HL-60 (cell line): ENCODE measurements around the gene CYP2J2.

ENCODE experiments used
- DNase-seq, 2 experiments: peaks; one replicate each; pipeline ENCODE4 v3.0.0-alpha.2; 2010 to 2020; ENCODE audit warnings: low read depth in 1 of 2, low spot score in 1 of 2
- H3K27ac ChIP-seq: fragments of 250-450 bp; sonication (Bioruptor Pico); replicated peaks from 2 replicates; pipeline ENCODE4 v1.5.1; 2020; ENCODE audit warnings: mild to moderate bottlenecking, moderate library complexity
- H3K27me3 ChIP-seq: fragments of 250-450 bp; sonication (Bioruptor Pico); 2 replicates; pipeline ENCODE4 v1.5.1; 2021; ENCODE audit warnings: mild to moderate bottlenecking, moderate library complexity; ENCODE audit not compliant: insufficient read depth, poor library complexity, severe bottlenecking
- H3K4me3 ChIP-seq: replicated peaks from 2 replicates; pipeline ENCODE4 v1.5.1; 2011; ENCODE audit warnings: mild to moderate bottlenecking, control low read depth, low read length; ENCODE audit not compliant: insufficient read depth
- CTCF ChIP-seq: IDR thresholded peaks from one replicate; pipeline ENCODE4 v1.5.1; 2011; ENCODE audit warnings: low read length, control low read depth, inconsistent platforms; ENCODE audit not compliant: insufficient read depth
- GABPA ChIP-seq: IDR thresholded peaks from 2 replicates; pipeline ENCODE4 v1.6.1; 2012; ENCODE audit warnings: low read depth
- POLR2AphosphoS5 ChIP-seq: IDR thresholded peaks from 2 replicates; pipeline ENCODE4 v1.6.1; 2012; ENCODE audit warnings: low read depth
- SPI1 ChIP-seq: IDR thresholded peaks from 2 replicates; pipeline ENCODE4 v1.6.1; 2012; ENCODE audit warnings: low read depth, mild to moderate bottlenecking, borderline replicate concordance
- long read RNA-seq: library from polyadenylated mRNA; unstranded; transcript quantifications from one replicate; pipeline ENCODE4 v2.0.0, GENCODE V29; 2020
- TF ChIP-seq, protein P1 (sequence below): IDR thresholded peaks from 2 replicates; pipeline ENCODE4 v1.6.1; 2012; ENCODE audit warnings: low read depth; ENCODE audit not compliant: insufficient replicate concordance

CYP2J2 gene
- long read RNA-seq, transcript CYP2J2-201 (9 exons, 1,896 nt): major isoform, 21 of 22 reads
- long read RNA-seq, partial matches to known transcripts: 0 of 22 reads
- long read RNA-seq, other reads (novel, unspliced or antisense): 0 of 22 reads

DNA sequence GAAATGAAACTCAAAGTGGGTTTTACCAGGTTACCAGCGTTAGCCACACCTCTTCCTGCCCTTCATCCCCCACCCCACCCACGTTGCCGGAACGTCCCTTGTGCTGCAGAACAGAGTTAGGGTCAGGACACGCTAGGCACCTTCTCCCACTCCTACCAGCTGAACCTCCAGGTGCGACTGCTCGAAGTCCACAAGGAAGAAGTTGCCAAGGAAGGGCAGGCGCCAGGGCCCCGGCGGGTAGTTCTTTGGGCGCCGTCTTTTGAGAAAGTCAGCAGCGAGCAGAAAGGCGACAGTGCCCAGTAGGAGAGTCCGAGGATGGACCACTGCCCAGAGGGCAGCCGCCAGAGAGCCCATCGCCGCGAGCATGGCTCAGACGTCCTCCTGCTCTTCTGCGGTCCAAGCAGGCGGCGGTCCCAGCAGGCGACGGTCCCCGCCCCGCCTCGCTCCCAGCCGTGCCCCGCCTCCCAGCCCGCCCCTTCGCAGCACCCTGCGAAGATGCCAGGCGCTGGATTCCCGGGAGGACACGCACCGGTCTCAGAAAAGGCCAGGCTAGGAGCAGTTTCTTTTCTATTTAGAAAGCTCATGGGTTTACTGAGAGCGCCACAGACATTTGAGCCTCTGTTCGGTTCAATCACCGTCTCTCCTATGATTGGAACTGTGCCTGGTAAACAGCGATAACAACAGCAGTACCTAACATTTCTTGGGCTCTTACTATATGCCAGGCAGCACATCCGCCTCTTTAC, at the start of gene CYP2J2:
Gene CYP2J2, minus strand, starts transcription at position 393 of the 743 bp plus-strand sequence. Its CDS starts 27 bp downstream, at position 366.
- DNase-seq: no peak
- Histone ChIP-seq H3K27me3 (peaks cover 29% of the 10 kb centered on the region), H3K4me3 (peak within 1 kb of the TSS; percentile 35), H3K27ac (no peak within 1 kb of the TSS)
- TF ChIP-seq CTCF (no peak), SPI1 (no peak), GABPA (no peak), POLR2AphosphoS5 (no peak)
- TF ChIP-seq, protein P1, sequence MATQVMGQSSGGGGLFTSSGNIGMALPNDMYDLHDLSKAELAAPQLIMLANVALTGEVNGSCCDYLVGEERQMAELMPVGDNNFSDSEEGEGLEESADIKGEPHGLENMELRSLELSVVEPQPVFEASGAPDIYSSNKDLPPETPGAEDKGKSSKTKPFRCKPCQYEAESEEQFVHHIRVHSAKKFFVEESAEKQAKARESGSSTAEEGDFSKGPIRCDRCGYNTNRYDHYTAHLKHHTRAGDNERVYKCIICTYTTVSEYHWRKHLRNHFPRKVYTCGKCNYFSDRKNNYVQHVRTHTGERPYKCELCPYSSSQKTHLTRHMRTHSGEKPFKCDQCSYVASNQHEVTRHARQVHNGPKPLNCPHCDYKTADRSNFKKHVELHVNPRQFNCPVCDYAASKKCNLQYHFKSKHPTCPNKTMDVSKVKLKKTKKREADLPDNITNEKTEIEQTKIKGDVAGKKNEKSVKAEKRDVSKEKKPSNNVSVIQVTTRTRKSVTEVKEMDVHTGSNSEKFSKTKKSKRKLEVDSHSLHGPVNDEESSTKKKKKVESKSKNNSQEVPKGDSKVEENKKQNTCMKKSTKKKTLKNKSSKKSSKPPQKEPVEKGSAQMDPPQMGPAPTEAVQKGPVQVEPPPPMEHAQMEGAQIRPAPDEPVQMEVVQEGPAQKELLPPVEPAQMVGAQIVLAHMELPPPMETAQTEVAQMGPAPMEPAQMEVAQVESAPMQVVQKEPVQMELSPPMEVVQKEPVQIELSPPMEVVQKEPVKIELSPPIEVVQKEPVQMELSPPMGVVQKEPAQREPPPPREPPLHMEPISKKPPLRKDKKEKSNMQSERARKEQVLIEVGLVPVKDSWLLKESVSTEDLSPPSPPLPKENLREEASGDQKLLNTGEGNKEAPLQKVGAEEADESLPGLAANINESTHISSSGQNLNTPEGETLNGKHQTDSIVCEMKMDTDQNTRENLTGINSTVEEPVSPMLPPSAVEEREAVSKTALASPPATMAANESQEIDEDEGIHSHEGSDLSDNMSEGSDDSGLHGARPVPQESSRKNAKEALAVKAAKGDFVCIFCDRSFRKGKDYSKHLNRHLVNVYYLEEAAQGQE: no peak

- H3K4me3 ChIP-seq: no peak overlapping the region
- no peak overlapping the region for H3K27ac ChIP-seq
- TF ChIP-seq, protein P1: no peak
- TF ChIP-seq SPI1 (no peak), GABPA (no peak), CTCF (no peak), POLR2AphosphoS5 (no peak)
- H3K27me3 ChIP-seq: no peaks in the 10 kb centered on the region
- DNase-seq: no peak
Measured at GRCh38 chr1:59973719-59974118, 47.1 kb upstream of the CYP2J2 start.

GRCh38 chr1:59972216-59972927, 45.8 kb upstream of the CYP2J2 start:
- H3K4me3 ChIP-seq: no peak overlapping the region
- TF ChIP-seq POLR2AphosphoS5: no peak
- TF ChIP-seq GABPA: no peak
- TF ChIP-seq, protein P1: no peak
- TF ChIP-seq CTCF: no peak
- no peak for TF ChIP-seq SPI1
- H3K27me3 ChIP-seq: no peaks in the 10 kb centered on the region
- no peak overlapping the region for H3K27ac ChIP-seq
- no peak for DNase-seq
